Prostate gland (tissue), 2 donors: Measurements from ENCODE around the gene TXNRD3. TPM values are rescaled to one million over a fixed set of nuclear protein-coding genes. Genes with fewer than 3 reads are reported as not detected.

Source experiments
- DNase-seq: peaks from one replicate; pipeline ENCODE4 v3.0.0-alpha.2; 2019; ENCODE audit warnings: low spot score
- H3K27ac ChIP-seq, 2 donors: fragments of 200-600 bp; sonication (generic); 2 replicates each; pipeline ENCODE4 v1.5.1; 2017 to 2019
- H3K27me3 ChIP-seq: fragments of 200-600 bp; sonication (generic); replicated peaks from 2 replicates; pipeline ENCODE4 v1.5.1; 2019; ENCODE audit not compliant: insufficient read depth
- H3K36me3 ChIP-seq, 2 donors: fragments of 200-600 bp; sonication (generic); 1 replicate in 1 of 2; 2 replicates in 1 of 2; pipeline versions ENCODE4 v1.5.1 to v1.8.1; 2017 to 2019
- H3K4me1 ChIP-seq: fragments of 200-600 bp; sonication (generic); replicated peaks from 2 replicates; pipeline ENCODE4 v1.5.1; 2019
- H3K4me3 ChIP-seq, 2 donors: fragments of 200-600 bp; sonication (generic); 2 replicates each; pipeline ENCODE4 v1.5.1; 2017 to 2019
- H3K9me3 ChIP-seq: fragments of 200-600 bp; sonication (generic); 2 replicates; pipeline ENCODE4 v1.5.1; 2017
- POLR2A ChIP-seq: fragments of 450-650 bp; IDR thresholded peaks from one replicate; pipeline ENCODE4 v1.6.1; 2016; ENCODE audit warnings: antibody characterized with exemption, mild to moderate bottlenecking
- POLR2AphosphoS5 ChIP-seq: sonication (generic); formaldehyde crosslinking; IDR thresholded peaks from one replicate; pipeline ENCODE4 v1.6.1; 2017; ENCODE audit warnings: antibody characterized with exemption
- WGBS: methylation state at CpG from one replicate; pipeline ENCODE4 v1.1.5; 2018; 5-methylcytosine and 5-hydroxymethylcytosine counted together
- intact Hi-C: fragments of 100-400 bp; cut with DNase I; formaldehyde crosslinking; loops from one replicate; pipeline ENCODE4 v1.14.2; 2022
- total RNA-seq, 2 donors: library from RNA; depleted of rRNA; stranded (reverse); fragments of >200 nt; gene quantifications; one replicate each; pipeline ENCODE4 v1.1.0, GENCODE V29; 2016
- TF ChIP-seq, protein P1 (sequence below), 4 experiments: fragments of 200-600 bp in 2 of 4; fragments of 450-650 bp in 2 of 4; sonication (generic) in 2 of 4; IDR thresholded peaks; 1 replicate in 3 of 4; 2 replicates in 1 of 4; pipeline ENCODE4 v1.5.1; 2016 to 2019; ENCODE audit warnings: antibody characterized with exemption in 4 of 4, mild to moderate bottlenecking in 2 of 4, moderate library complexity in 2 of 4

Gene TXNRD3
- total RNA-seq, 2 donors from 2014 or later = 14.4 to 20.7 TPM

DNA sequence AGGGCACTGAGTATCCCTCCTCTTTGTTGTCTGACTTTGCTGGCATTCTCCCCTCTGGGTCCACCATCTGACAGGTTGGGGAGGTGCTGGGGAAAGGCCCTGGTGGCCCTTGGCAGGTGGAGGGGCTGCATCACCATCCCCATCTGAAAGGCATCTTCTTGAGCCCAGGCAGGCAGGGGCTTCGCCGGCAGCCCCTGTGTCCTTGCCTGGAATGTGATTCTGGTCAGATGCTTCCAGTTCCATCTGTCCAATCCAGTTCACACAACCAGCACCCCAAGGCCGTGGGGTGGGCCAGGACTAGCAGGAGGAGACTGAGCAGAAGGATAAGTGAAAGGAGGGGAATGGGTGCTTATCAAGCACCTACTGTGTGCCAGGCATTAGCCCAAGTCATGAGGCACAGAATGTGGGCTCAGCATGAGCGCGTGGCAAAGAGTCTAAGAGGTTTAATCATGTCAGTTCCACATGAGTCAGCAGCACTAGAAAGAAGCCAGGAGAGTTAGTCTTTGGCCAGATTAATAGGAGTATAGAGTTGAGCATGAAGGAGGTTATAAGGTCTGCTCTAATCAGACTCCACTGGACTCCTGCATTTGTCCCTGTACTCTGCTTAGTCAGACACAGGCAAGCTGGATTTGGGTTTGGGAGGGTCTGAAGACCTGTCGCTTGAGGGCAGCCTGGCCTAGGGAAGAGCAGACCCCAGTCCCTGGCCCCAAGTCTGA, 10.5 kb upstream of the TXNRD3 start:
- no peaks in the 10 kb centered on the region for H3K4me1 ChIP-seq
- TF ChIP-seq, protein P1, sequence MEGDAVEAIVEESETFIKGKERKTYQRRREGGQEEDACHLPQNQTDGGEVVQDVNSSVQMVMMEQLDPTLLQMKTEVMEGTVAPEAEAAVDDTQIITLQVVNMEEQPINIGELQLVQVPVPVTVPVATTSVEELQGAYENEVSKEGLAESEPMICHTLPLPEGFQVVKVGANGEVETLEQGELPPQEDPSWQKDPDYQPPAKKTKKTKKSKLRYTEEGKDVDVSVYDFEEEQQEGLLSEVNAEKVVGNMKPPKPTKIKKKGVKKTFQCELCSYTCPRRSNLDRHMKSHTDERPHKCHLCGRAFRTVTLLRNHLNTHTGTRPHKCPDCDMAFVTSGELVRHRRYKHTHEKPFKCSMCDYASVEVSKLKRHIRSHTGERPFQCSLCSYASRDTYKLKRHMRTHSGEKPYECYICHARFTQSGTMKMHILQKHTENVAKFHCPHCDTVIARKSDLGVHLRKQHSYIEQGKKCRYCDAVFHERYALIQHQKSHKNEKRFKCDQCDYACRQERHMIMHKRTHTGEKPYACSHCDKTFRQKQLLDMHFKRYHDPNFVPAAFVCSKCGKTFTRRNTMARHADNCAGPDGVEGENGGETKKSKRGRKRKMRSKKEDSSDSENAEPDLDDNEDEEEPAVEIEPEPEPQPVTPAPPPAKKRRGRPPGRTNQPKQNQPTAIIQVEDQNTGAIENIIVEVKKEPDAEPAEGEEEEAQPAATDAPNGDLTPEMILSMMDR (IDR thresholded peaks at IDR 0.05) = no peak
- TF ChIP-seq POLR2AphosphoS5 = no peak
- no peak for TF ChIP-seq POLR2A
- H3K27me3 ChIP-seq = no peaks in the 10 kb centered on the region
- no peaks in the 10 kb centered on the region for H3K9me3 ChIP-seq
- no peak overlapping the region for H3K4me3 ChIP-seq
- H3K27ac ChIP-seq = no peak overlapping the region
- no peaks in the 10 kb centered on the region for H3K36me3 ChIP-seq
- DNase-seq = no peak
- 79% methylated on average over 6 of the region's 6 CpGs for WGBS
- intact Hi-C loops = no loop called here

GRCh38 chr3:126664591-126665214, 9.8 kb upstream of the TXNRD3 start:
- intact Hi-C loops = no loop called here
- 57% methylated on average over 5 of the region's 5 CpGs for WGBS
- DNase-seq = no peak
- H3K4me1 ChIP-seq = no peaks in the 10 kb centered on the region
- no peak overlapping the region for H3K4me3 ChIP-seq
- H3K36me3 ChIP-seq = no peaks in the 10 kb centered on the region
- no peaks in the 10 kb centered on the region for H3K9me3 ChIP-seq
- H3K27me3 ChIP-seq = no peaks in the 10 kb centered on the region
- no peak overlapping the region for H3K27ac ChIP-seq
- TF ChIP-seq POLR2A = no peak
- TF ChIP-seq, protein P1 (IDR thresholded peaks at IDR 0.05) = no peak
- no peak for TF ChIP-seq POLR2AphosphoS5

GRCh38 chr3:126663750-126664149, 8.8 kb upstream of the TXNRD3 start:
- Histone ChIP-seq H3K27ac (no peak overlapping the region), H3K27me3 (no peaks in the 10 kb centered on the region), H3K4me1 (no peaks in the 10 kb centered on the region), H3K36me3 (no peaks in the 10 kb centered on the region), H3K4me3 (no peak overlapping the region), H3K9me3 (no peaks in the 10 kb centered on the region)
- no peak for DNase-seq
- TF ChIP-seq POLR2A (no peak), POLR2AphosphoS5 (no peak)
- TF ChIP-seq, protein P1 (IDR thresholded peaks at IDR 0.05) = no peak
- intact Hi-C loops = no loop called here
- WGBS = 95% methylated on average over 8 of the region's 8 CpGs

GRCh38 chr3:126663257-126663656, 8.3 kb upstream of the TXNRD3 start:
- Histone ChIP-seq H3K36me3 (no peaks in the 10 kb centered on the region), H3K27ac (no peak overlapping the region), H3K9me3 (no peaks in the 10 kb centered on the region), H3K27me3 (no peaks in the 10 kb centered on the region), H3K4me3 (no peak overlapping the region), H3K4me1 (no peaks in the 10 kb centered on the region)
- intact Hi-C loops = no loop called here
- 84% methylated on average over 4 of the region's 4 CpGs for WGBS
- no peak for DNase-seq
- no peak for TF ChIP-seq POLR2A
- no peak for TF ChIP-seq POLR2AphosphoS5
- TF ChIP-seq, protein P1 (IDR thresholded peaks at IDR 0.05) = no peak
